ENCODE results near the gene INPP1.

- TF ChIP-seq, protein P1, sequence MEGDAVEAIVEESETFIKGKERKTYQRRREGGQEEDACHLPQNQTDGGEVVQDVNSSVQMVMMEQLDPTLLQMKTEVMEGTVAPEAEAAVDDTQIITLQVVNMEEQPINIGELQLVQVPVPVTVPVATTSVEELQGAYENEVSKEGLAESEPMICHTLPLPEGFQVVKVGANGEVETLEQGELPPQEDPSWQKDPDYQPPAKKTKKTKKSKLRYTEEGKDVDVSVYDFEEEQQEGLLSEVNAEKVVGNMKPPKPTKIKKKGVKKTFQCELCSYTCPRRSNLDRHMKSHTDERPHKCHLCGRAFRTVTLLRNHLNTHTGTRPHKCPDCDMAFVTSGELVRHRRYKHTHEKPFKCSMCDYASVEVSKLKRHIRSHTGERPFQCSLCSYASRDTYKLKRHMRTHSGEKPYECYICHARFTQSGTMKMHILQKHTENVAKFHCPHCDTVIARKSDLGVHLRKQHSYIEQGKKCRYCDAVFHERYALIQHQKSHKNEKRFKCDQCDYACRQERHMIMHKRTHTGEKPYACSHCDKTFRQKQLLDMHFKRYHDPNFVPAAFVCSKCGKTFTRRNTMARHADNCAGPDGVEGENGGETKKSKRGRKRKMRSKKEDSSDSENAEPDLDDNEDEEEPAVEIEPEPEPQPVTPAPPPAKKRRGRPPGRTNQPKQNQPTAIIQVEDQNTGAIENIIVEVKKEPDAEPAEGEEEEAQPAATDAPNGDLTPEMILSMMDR (IDR thresholded peaks at IDR 0.05 in 4 of 5, conservative IDR thresholded peaks at IDR 0.05 in 1 of 5), result no peak
- TF ChIP-seq POLR2A (IDR thresholded peaks at IDR 0.05), result no peak
Measured at GRCh38 chr2:190350371-190350770, 7.0 kb downstream of the INPP1 start.

Measured in gastrocnemius medialis (tissue), 4 donors.